OCI-LY1 (cell line): ENCODE results near the gene LPA.
"Not testable (repeated sequence)": the region's sequence is repeated elsewhere in the genome, so short reads cannot be mapped to it uniquely, and the experiment has no call there.

Experiments used
- EZH2 ChIP-seq: fragments of 200-600 bp; sonication (generic), shearing (Covaris generic); IDR thresholded peaks from 2 replicates; pipeline ENCODE4 v1.8.0; 2017; ENCODE audit warnings: borderline replicate concordance, mixed run types, mild to moderate bottlenecking, antibody characterized with exemption, low read length, moderate library complexity, mixed read lengths
- TF ChIP-seq, protein P1 (sequence below): fragments of 200-600 bp; sonication (generic), shearing (Covaris generic); IDR thresholded peaks from 2 replicates; pipeline ENCODE4 v1.5.1; 2017; ENCODE audit warnings: mild to moderate bottlenecking, antibody characterized with exemption, low read length, moderate library complexity, mixed read lengths

DNA sequence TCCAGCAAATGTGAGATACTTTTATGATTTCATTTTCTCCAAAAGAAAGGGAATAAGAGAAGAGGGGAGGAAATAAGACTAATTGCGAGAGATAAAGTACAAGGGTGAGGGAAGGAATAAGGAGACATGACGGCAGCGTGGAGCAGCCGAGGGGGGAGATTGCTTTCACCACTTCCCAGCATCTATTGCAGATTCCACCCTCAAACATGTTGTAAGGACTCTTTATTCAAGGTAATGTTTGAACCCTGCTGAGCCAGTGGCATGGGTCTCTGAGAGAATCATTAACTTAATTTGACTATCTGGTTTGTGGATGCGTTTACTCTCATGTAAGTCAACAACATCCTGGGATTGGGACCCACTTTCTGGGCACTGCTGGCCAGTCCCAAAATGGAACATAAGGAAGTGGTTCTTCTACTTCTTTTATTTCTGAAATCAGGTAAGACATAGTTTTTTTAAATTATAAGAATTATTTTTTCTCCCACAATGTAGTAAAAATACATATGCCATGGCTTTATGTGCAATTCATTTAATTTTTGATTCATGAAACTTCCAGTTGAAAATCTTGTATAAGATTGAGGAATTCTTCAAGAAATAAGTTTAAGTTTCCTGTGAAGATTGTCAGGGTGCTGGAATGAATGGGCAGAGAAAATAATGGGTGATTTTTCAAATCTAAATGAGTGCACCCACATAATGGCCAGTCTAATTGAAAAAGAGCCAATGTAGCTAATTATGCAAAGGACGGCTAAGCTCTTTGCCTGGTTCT is 38.0 kb upstream of the LPA start, which contains the start of gene PLG:
- TF ChIP-seq EZH2: not testable (repeated sequence)
- TF ChIP-seq, protein P1, sequence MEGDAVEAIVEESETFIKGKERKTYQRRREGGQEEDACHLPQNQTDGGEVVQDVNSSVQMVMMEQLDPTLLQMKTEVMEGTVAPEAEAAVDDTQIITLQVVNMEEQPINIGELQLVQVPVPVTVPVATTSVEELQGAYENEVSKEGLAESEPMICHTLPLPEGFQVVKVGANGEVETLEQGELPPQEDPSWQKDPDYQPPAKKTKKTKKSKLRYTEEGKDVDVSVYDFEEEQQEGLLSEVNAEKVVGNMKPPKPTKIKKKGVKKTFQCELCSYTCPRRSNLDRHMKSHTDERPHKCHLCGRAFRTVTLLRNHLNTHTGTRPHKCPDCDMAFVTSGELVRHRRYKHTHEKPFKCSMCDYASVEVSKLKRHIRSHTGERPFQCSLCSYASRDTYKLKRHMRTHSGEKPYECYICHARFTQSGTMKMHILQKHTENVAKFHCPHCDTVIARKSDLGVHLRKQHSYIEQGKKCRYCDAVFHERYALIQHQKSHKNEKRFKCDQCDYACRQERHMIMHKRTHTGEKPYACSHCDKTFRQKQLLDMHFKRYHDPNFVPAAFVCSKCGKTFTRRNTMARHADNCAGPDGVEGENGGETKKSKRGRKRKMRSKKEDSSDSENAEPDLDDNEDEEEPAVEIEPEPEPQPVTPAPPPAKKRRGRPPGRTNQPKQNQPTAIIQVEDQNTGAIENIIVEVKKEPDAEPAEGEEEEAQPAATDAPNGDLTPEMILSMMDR: not testable (repeated sequence)
